Activated CD4-positive, alpha-beta T cell treated with anti-CD3 and anti-CD28 coated beads, Interleukin-2, amount 50 U/mL, for 48 hours (primary cell): ENCODE measurements around the gene WASF3.

ENCODE experiments used
- DNase-seq, 2 experiments: peaks; one replicate each; pipeline ENCODE4 v3.0.0-alpha.2; 2020

Gene WASF3

GRCh38 chr13:26548205-26548765 lies 9.2 kb upstream of the WASF3 start:
- no peak for DNase-seq

- no peak for DNase-seq
These were observed 7.8 kb upstream of the WASF3 start for GRCh38 chr13:26549713-26550112.

- no peak for DNase-seq
These were observed 6.1 kb upstream of the WASF3 start for GRCh38 chr13:26551255-26551860.

GRCh38 chr13:26555413-26555812 lies 2.1 kb upstream of the WASF3 start:
- DNase-seq, result no peak

- DNase-seq, result no peak
These were observed 461 bp upstream of the WASF3 start for GRCh38 chr13:26557051-26557392.

GRCh38 chr13:26558074-26558805 lies 757 bp downstream of the WASF3 start:
- no peak for DNase-seq

- DNase-seq, result no peak
These were observed 1.5 kb downstream of the WASF3 start for GRCh38 chr13:26558987-26559386.

GRCh38 chr13:26560456-26560855 lies 3.0 kb downstream of the WASF3 start:
- no peak for DNase-seq

GRCh38 chr13:26561067-26561466 lies 3.6 kb downstream of the WASF3 start:
- DNase-seq, result no peak

- DNase-seq, result no peak
These were observed 4.4 kb downstream of the WASF3 start for GRCh38 chr13:26561651-26562511.

- DNase-seq, result no peak
These were observed 5.0 kb downstream of the WASF3 start for GRCh38 chr13:26562512-26562890.

- DNase-seq, result no peak
These were observed 6.2 kb downstream of the WASF3 start for GRCh38 chr13:26563713-26564112.

GRCh38 chr13:26568132-26568815 lies 10.8 kb downstream of the WASF3 start:
- no peak for DNase-seq

GRCh38 chr13:26571518-26571917 lies 14.0 kb downstream of the WASF3 start:
- DNase-seq, result no peak

GRCh38 chr13:26575244-26575643 lies 17.8 kb downstream of the WASF3 start:
- no peak for DNase-seq

GRCh38 chr13:26579580-26579979 lies 22.1 kb downstream of the WASF3 start:
- DNase-seq, result no peak

GRCh38 chr13:26583662-26584061 lies 26.2 kb downstream of the WASF3 start:
- DNase-seq, result no peak

- DNase-seq, result no peak
These were observed 27.2 kb downstream of the WASF3 start for GRCh38 chr13:26584713-26585112.

- no peak for DNase-seq
These were observed 27.7 kb downstream of the WASF3 start for GRCh38 chr13:26585136-26585535.

- DNase-seq, result no peak
These were observed 29.8 kb downstream of the WASF3 start for GRCh38 chr13:26587251-26587650.

- DNase-seq, result no peak
These were observed 31.7 kb downstream of the WASF3 start for GRCh38 chr13:26589226-26589625.

GRCh38 chr13:26589754-26590153 lies 32.3 kb downstream of the WASF3 start:
- DNase-seq, result no peak

- no peak for DNase-seq
These were observed 32.9 kb downstream of the WASF3 start for GRCh38 chr13:26590379-26590778.
